HPDE6-E6E7 (cell line): ENCODE measurements around the gene ALG1.

Experiments used
- DNase-seq: peaks from one replicate; pipeline ENCODE4 v3.0.0; 2011; ENCODE audit warnings: missing footprints; ENCODE audit errors: extremely low spot score

ALG1 gene

DNA sequence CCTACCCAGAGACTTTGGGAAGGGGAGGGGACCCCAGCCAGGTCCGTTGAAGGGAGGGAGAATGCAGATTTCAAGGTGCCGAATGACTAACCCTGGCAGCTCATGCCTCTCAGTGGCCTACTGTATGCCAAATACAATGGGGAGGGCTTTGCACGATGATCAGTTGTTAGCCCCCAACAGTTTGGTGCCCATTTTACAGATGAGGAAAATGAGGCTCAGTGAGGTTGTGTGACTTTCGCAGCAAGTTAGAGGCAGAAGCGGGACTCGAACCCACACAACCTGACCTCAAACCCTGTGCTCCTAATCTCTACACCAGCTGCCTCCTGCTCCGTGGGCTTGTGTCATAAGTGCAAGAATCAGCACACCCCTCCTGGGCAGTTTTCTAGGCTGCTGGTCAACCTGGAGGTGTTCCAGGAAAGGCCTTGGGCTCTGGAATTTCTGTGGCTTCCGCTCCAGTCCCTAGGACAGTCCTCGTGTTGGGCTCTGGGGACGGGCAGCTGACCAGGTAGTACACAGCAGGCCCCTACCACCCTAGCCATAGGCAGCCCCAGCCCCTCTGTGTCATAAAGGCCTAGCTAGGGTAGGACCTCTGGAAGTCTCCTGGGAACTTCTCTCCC is 26.0 kb upstream of the ALG1 start:
- no peak for DNase-seq

DNA sequence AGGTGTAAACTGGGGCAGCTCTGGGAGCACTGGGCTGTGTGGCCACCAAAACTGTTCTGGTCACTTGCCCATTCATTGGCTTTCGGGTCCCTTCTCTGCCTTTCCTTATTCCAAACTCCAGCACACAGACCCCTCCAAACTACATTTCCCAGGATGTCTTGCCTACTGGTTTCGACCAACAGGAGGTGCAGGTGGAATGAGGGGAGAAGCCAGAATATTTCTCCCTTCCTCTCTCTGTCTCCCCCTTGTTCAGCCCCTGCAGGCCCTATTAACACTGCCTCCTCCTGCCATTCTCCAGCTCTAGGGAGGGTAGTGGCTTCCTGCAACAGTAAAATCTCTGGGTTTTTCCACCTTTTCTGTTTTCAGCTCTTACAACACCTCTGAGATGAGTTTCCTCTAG is 24.7 kb upstream of the ALG1 start:
- no peak for DNase-seq

DNA sequence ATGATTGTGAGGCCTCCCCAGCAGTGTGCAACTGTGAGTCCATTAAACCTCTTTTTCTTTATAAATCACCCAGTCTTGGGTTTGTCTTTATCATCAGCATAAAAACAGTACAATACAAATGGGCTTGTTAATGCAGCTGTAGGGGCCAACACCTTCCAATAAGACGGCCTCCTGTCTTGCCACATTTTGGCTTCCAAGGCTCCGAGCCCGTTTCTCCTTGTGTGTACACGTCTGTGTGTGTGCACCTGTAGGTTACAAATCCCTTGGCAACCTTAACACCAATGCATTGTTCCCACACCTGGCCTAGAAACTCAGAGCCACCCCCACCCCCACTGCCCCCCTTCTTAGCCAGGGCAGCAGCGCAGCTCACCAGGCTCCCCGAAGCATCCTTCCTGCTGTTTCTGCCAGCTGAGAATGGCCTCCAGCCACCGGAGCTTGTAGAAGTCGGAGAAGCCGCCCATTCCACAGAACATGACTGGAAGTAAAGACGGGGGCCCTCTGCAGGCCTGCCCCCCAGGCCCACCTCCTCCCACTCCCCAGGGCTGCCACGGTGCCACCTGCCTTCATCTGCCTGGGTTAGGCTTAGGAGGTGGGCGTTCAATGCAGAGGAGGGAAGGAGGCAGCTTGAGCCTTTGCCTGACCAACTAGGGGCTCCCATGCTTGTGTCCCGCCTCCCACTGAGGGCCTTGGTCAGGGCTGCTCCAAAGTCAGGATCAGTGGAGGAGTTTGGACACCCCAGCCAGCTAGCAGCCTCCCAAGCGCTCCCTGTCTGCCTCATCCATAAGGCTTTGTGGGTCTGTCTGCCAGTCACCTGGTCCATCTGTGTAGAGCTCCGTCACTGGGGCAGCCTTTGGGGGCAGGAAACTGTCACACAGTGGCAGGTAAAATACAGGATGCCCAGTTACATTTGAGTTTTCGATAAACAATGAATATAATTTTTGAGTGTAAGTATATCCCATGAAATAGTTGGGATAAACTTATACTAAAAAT is 16.5 kb upstream of the ALG1 start:
- DNase-seq, result no peak

DNA sequence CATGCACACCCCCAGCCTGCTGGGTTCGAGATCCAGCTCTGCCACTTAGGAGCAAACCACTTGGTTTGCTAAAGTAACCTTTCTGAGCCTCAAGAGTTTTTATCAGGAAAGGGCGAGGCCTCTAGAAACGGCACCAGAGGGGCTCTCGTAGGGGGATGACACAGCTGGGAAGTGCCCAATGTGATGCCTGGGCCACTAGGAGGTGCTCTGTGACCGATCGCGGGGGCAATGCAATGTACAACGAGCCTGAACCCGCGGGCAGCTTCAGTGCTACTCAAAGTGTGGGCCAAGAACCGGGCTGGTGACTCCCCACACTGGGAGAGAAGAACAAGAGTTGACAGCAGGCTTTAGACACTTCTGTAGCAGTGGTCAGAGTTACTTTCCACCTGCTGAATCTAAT is 15.3 kb upstream of the ALG1 start:
- DNase-seq, result no peak

DNA sequence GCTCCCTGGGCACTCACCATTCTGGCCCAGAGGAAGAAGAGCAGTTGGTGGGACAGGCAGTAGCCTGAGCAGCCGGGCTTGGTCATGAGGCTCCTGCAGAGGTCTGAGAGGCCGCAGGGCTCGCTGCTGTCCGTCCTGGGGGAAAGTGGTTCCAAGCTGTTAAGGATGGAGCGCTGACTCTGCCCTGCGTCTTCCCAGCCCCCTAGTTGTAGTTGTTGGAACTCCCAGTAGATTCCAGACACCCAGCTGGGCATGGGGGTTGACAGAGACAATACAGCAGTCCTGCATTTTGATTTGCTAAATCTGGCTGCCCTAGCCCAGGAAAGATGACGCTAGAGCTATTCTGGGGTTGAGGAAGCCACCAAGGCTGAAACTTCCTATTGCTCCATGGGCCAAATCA is 13.2 kb upstream of the ALG1 start:
- no peak for DNase-seq

DNA sequence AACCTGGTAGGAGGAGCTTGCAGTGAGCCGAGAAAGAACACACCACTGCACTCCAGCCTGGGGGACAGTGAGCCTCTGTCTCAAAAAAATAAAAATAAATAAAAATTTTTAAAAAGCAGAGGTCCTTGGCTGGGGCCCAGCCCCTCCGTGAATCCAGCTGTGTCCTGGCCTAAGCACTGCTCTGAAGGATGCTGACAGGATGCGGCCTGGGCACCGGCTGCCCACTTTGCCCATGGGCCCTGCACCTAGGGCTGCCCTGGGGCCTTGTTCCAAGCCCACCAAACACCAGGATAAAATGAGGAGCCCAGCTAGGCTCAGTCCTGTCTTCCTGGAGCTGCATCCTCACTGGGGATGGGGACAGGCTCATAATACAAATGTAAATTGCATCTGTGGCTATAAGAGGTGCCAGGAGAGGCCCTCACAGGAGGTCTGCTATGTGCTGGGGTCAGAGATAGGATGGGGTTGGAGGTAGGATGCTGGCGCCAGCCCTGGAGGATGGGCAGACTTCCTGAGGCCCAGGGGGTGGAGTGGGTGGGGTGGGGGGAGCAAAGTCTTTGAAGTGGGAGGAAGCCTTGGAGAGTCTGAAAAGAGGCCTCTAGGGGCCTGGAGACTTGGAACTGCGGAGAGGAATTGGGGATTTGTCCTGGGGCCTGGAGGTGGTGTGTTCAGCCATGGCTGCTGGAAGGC is 12.1 kb upstream of the ALG1 start:
- no peak for DNase-seq

DNA sequence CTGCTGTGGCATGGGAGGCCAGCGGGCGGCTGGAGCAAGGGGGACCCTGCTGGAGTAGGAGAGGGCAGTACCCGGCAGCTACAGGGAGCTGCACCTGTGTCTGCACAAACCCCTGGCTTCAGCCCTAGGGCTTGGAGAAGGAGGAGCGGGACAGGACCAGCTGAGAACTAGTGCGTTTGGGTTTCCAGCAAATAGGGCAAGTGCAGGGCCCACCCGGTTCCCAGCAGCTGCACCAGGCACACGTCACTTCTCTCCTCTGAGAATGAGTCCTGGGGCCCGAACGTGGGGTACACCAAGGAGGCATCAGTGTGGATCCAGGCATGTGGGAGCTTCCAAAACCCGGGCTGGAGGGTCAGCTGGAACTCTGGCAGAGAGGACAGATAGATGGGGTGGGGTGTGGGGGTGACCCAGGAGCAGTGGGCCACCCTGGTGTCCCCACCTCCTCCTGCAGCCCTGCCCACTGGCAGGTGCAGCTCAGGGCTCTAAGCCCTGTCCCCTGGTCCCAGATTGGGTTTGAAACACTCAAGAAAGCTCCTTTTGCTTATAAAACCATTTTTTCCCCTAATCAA is 11.5 kb upstream of the ALG1 start:
- DNase-seq, result no peak

DNA sequence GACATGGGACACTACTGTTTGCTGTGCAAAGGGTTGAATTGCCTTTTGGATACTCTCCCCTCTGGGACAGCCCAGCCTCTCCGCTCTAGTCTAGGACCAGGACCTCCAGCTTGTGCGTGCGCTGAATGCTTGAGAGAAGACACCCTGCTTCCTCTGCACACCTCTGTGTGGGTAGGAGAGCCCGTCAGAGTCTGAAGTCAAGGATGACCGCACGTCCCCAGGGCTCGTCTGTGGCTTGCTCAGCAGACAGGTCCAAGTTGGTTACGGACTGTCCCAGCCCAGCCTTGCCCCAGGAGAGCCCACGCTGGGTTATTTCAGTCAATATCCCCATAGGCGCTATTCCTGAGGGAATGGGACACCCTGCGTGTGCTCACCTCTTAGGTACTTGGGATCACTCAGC is 9.6 kb upstream of the ALG1 start:
- no peak for DNase-seq

DNA sequence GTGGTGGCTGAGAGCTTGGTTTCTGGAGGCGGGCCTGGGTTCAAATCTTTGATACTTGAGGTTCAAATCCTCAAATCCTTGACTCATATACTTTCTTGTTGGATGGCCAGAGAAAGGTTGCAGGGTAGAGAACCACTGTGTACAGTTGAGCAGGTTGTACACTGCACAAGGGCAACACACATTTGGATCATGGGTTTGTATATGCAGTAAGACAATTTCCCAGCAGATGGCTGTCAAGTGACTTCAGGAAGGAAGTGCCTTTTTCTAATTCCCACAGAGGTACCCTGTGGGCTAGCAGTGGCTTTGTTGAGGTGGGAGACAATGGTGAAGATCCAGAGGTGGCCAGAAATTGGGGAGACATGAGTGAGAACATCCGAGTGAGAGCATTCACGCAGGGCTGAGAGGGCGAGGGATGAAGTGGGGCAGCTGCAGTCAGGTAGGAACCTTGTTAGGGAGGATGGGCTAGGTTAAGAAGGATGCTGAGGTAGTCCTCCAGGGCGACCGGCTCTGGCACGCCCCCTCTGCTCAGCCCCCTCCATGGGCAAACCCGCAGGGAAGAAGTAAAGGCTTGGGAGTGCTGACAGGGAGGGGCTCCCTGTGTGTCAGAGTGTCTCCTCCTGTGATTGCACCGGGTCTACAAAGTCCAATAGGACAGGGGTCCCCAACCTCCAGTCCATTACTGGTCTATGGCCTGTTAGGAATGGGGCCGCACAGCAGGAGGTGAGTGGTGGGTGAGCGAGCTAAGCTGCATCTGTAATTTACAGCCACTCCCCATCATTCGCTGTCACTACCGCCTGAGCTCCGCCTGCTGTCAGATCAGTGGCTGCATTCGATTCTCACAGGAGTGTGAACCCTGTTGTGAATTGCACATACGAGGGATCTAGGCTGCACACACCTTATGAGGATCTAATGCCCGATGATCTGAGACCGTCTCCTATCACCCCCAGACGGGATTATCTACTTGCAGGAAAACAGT is 8.6 kb upstream of the ALG1 start:
- no peak for DNase-seq

DNA sequence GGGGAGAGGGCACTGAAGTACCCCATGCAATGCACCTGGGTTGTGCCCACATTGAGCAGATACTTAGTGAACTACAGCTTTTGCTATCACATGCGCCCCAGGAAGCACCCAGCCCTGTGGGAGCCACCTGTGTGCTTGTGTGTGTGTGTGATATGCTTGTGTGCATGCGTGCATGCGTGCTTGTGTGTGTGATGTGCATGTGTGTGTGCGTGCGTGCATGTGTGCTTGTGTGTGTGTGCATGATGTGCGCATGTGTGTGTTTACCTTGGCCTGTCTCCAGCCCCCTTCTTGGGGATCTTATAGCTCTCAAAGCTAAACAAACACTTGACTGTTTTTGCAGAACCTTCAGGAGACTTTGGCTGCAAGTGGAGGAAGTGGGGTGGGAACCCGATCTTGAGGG is 6.7 kb upstream of the ALG1 start:
- DNase-seq, result no peak

DNA sequence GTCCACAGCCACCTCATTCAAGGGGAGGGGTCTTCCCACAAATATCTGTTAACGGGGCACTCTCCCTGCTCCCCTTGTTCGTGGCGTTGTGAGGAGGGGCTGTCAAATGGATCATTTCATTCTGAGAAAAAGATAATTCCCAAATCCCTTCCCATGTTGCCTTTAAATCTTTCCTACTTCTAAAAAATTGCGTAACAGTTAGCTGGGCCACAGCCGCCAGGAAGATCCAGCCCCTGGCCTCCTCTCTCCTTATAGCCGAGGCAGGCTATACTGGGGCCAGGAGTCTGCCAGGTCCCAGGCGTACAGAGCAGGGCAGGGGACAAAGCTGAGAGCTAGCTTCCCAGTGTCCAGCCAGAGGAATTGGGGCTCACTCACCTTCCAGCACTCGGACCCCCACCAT is 6.3 kb upstream of the ALG1 start:
- no peak for DNase-seq

DNA sequence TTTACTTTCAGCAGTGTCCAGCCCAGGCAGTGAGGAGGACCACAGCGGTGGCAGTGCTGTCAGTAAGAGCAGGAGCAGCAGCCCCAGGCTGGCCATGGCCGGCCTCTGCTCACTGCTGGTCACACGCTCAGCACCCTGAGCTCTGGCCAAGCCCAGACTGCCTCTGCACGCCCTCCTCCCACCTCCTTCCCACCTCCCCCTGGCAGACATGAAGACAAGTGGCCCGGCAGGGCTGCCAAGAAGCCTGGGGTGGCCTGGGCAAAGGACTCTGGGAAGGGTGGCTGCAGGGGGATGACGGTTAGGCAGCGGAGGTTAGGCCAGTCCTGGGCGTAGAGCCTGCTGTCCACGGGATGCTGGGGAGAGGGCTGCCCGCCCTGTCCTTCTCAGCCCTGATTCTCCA is 5.8 kb upstream of the ALG1 start, which contains the start of gene C16orf89:
TSS of gene C16orf89 (minus strand) at position 144 of the 400 bp plus-strand sequence. CDS start at position 96, 48 bp downstream.
- no peak for DNase-seq

DNA sequence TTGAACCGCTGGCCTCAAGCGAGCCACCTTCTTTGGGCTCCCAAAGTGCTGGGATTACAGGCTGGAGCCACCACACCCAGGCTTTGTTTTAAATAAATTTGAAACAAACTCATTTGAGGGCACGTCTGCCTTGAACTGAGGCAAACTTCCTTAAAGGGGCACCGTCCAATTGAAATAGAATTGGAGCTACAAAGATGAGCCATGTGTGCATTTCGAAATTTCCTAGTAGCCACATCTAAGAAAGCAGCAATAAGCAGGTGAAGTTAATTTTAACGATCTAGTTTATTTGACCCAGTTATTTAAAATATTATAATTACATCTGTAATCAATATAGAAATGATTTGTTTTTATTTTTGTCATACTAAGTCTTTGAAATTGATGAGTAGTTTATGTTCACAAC is 5.1 kb upstream of the ALG1 start:
- DNase-seq, result no peak

DNA sequence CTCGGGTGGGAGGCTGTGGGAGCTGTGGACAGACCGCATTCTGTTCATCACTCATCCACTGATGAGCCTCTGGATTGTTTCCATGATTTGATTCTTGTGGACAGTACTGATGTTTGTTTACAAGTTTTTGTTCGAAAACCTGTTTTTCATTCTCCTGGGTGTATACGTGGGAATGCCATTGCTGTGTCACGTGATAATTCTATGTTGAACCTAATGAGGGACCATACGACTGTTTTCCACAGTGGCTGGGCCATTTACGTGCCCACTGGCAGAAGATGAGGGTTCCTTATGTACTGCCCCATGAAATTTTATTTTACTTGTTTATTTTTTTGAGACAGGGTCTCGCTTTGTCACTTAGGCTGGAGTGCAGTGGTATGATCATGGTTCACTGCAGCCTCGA is 2.6 kb upstream of the ALG1 start:
- DNase-seq, result no peak

DNA sequence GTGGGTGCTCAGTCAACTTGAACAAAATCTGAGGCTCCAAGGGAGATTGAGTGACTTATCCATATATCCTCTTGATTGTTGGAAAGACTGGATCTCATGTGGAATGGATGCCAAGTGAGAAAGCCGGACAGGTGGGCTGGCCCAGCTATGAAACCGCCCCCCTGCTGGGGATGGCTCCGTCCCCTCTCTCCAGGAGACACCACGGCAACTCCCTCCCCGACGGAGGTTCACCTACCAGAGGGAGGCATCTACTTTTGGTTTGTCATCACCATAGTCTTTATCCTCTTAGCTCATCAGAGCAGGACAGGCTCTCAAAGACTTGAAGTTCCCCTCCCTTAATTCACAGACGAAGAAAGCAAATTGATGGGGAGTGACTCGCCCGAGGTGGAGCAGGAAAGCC is 1.8 kb upstream of the ALG1 start:
- DNase-seq, result no peak

DNA sequence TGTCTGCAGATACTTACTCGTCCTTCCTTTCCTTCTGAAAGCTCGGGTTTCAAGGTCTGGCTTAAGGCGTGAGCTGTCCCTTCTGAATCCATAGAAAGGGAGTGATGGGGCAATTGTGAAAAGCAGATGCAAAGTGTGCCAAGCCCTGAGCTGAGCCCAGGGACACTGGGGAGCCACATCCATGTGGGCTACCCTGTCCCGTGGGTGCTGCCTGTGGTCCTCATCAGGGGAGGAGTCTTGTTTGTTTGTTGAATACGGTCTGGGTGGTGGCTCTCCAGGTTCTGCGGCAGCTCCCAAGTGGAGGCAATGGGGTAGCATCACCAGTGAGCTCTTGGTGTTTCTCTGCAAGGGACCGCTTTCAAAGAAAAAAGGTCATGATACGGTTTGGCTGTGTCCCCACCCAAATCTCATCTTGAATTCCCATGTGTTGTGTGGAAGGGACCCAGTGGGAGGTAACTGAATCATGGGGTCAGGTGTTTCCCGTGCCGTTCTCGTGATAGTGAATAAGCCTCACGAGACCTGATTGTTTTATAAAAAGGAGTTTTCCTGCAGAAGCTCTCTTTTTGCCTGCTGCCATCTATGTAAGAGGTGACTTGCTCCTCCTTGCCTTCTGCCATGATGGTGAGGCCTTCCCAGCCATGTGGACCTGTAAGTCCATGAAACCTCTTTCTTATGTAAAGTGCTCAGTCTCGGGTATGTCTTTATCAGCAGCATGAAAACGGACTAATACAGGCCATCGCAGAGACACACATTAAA is 1.0 kb upstream of the ALG1 start:
- DNase-seq, result no peak

DNA sequence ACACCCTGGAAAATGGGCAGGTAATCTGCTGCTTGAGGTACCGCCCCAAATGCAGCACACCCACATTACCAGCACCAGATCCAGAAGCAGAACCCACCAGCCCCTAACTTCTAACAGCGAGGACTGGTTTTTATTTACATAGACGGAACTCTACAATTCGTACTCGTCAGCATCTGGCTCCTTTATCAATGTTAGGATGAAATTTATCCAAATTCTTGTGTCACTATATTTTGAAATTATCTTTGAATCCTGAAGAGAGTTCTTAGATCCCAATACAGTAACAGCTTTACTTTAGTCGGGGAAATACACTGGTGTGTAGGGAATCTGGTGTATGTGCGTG is 332 bp upstream of the ALG1 start:
- DNase-seq, result no peak

DNA sequence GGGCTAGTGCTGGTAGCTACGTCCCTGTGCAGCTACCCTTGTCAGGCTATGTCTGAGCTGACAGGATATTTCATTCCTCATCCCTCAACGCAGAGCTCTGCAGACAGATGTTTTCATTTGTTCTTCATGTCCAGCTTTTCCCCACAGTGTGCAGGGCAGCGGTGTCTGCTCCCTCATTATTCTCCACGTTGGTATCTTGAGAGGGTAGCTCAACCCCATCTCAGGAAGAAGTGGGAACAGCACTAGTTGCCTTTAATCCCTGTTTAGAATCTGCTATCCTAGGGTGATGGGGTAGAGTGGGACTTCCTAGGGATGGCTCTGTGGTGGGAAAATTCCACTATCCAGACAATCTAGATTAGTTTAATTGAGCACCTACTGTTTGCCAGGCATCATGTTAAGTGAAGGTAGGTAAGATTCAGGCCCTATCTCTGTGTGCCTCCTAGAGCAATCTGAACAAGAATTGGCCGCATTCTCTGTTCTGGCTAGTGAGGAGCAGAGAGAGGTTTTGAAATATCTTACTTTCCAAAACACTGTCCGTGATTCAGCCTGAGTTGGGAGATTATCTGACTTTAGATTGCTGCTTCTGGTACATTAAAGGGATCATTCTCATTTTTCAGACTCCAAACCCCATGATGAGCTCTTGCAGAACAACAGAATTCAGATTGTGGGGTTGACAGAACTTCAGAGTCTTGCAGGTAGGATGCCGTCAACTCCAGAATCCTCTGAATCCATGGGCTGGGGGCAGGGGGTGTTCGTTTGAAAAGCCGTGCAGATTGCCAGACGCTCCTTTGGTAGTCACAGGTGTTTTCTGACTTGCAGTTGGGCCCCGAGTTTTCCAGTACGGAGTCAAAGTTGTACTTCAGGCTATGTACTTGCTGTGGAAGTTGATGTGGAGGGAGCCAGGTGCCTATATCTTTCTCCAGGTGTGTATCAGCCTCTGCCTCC is 963 bp downstream of the ALG1 start:
- no peak for DNase-seq

DNA sequence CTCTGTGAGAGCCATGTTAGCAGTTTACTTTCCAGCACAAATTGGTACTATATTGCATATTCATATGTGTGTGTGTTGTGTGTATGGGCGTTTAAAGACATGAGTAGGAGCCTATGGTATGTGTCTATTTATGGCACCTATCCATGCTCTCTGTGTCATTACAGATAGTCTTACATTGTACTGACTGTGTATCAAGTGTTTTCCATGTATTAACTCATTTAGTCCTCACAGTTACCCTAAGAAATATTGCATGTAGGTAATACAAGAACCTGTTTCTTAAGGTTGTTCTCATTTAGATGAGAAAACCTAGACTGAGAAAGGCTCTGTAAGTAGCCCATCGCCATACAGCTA is 1.6 kb downstream of the ALG1 start:
- no peak for DNase-seq
